H1 (cell line): ENCODE data around the gene RXRA. TPM values are rescaled to one million over a fixed set of nuclear protein-coding genes. Genes with fewer than 3 reads are reported as not detected.

ENCODE experiments used
- CTCF ChIA-PET: fragments of 300-600 bp; sonication (Branson Sonifier 250); formaldehyde crosslinking; loops from one replicate; lab custom pipeline; 2021; ENCODE audit not compliant: partially characterized antibody; lab: Charles Lee
- POLR2A ChIA-PET: fragments of 300-600 bp; sonication (Branson Sonifier 250); formaldehyde crosslinking; loops from one replicate; lab custom pipeline; 2021; ENCODE audit warnings: inconsistent platforms; ENCODE audit not compliant: partially characterized antibody; lab: Charles Lee
- DNase-seq, 2 experiments: peaks; one replicate each; pipeline versions ENCODE4 v3.0.0 to v3.0.0-alpha.2; 2010 to 2022; ENCODE audit warnings: low spot score in 2 of 2, low read depth in 1 of 2, mixed read lengths in 1 of 2
- FAIRE-seq: peaks from 2 replicates; lab custom pipeline; 2011; peaks lifted over from hg19 to GRCh38; lab: Jason Lieb, UNC
- H2AFZ ChIP-seq: 2 replicates; pipeline ENCODE4 v1.8.1; 2012; ENCODE audit warnings: low read length, inconsistent platforms
- H2AK5ac ChIP-seq: 2 replicates; pipeline ENCODE4 v1.6.1; 2013; ENCODE audit warnings: low read depth, low read length
- H2BK120ac ChIP-seq: replicated peaks from 2 replicates; pipeline ENCODE3; 2013; ENCODE audit warnings: low read depth, low read length, inconsistent platforms
- H2BK12ac ChIP-seq: 2 replicates; pipeline ENCODE4 v1.6.1; 2013; ENCODE audit warnings: low read depth, low read length
- H2BK15ac ChIP-seq: 2 replicates; pipeline ENCODE4 v1.6.1; 2013; ENCODE audit warnings: low read length
- H2BK20ac ChIP-seq: 2 replicates; pipeline ENCODE4 v1.6.1; 2013; ENCODE audit warnings: low read length
- H2BK5ac ChIP-seq: 2 replicates; pipeline ENCODE4 v1.6.1; 2013; ENCODE audit warnings: low read depth, low read length
- H3K14ac ChIP-seq: 2 replicates; pipeline ENCODE4 v1.6.1; 2013; ENCODE audit warnings: inconsistent platforms; ENCODE audit not compliant: insufficient read length
- H3K18ac ChIP-seq: 2 replicates; pipeline ENCODE4 v1.6.1; 2013; ENCODE audit warnings: low read length; ENCODE audit errors: extremely low read depth
- H3K23ac ChIP-seq: 2 replicates; pipeline ENCODE4 v1.6.1; 2013; ENCODE audit warnings: inconsistent platforms; ENCODE audit not compliant: insufficient read length
- H3K23me2 ChIP-seq: 2 replicates; pipeline ENCODE4 v1.6.1; 2013; ENCODE audit warnings: low read depth, low read length
- H3K27ac ChIP-seq: 2 replicates; pipeline ENCODE4 v1.6.1; 2011; ENCODE audit warnings: low read depth, low read length, inconsistent platforms
- H3K27me3 ChIP-seq, 4 experiments: replicated peaks in 1 of 4; 1 replicate in 1 of 4; 2 replicates in 3 of 4; pipeline versions ENCODE4 v1.6.1 to v1.8.1; 2011 to 2013; ENCODE audit warnings: low read length in 3 of 4, mild to moderate bottlenecking in 3 of 4, inconsistent platforms in 2 of 4, mixed read lengths in 2 of 4, moderate library complexity in 1 of 4; ENCODE audit not compliant: control insufficient read depth in 3 of 4, insufficient read depth in 3 of 4; ENCODE audit errors: extremely low read depth in 1 of 4
- H3K36me3 ChIP-seq, 4 experiments: 2 replicates each; pipeline versions ENCODE4 v1.6.1 to v1.8.1; 2011 to 2013; ENCODE audit warnings: mild to moderate bottlenecking in 4 of 4, low read length in 3 of 4, moderate library complexity in 2 of 4, control low read depth in 1 of 4, inconsistent platforms in 1 of 4; ENCODE audit not compliant: insufficient read depth in 4 of 4, control insufficient read depth in 2 of 4
- H3K4ac ChIP-seq: replicated peaks from 2 replicates; pipeline ENCODE3; 2013; ENCODE audit warnings: low read length, low read depth, mixed read lengths, inconsistent platforms; ENCODE audit not compliant: insufficient read length
- H3K4me1 ChIP-seq, 4 experiments: replicated peaks in 1 of 4; 1 replicate in 1 of 4; 2 replicates in 3 of 4; pipeline versions ENCODE4 v1.6.1 to v1.8.1; 2011 to 2013; ENCODE audit warnings: low read length in 3 of 4, inconsistent platforms in 2 of 4, mixed read lengths in 1 of 4; ENCODE audit not compliant: insufficient read depth in 4 of 4, control insufficient read depth in 3 of 4
- H3K4me2 ChIP-seq, 2 experiments: 2 replicates each; pipeline versions ENCODE4 v1.6.1 to v1.8.1; 2011 to 2013; ENCODE audit warnings: low read depth in 2 of 2, low read length in 2 of 2, control low read depth in 1 of 2, inconsistent platforms in 1 of 2, mild to moderate bottlenecking in 1 of 2; ENCODE audit not compliant: insufficient read depth in 1 of 2
- H3K4me3 ChIP-seq, 4 experiments: fragments of 200-600, 300-600 bp in 1 of 4; sonication (generic), shearing (Covaris generic), sonication (Bioruptor Twin) in 1 of 4; 2 replicates each; pipeline versions ENCODE4 v1.5.1 to v1.8.1; 2011 to 2016; ENCODE audit warnings: low read length in 4 of 4, low read depth in 3 of 4, control low read depth in 2 of 4, inconsistent platforms in 2 of 4, mild to moderate bottlenecking in 2 of 4, mixed read lengths in 1 of 4, moderate library complexity in 1 of 4; ENCODE audit not compliant: insufficient read depth in 2 of 4; ENCODE audit errors: extremely low read depth in 1 of 4
- H3K56ac ChIP-seq: replicated peaks from 2 replicates; pipeline ENCODE3; 2013; ENCODE audit warnings: low read depth, mild to moderate bottlenecking, mixed read lengths, low read length, inconsistent platforms; ENCODE audit not compliant: insufficient read length
- H3K79me1 ChIP-seq: 2 replicates; pipeline ENCODE4 v1.6.1; 2013; ENCODE audit warnings: low read depth, low read length, control low read depth
- H3K79me2 ChIP-seq, 2 experiments: 2 replicates each; pipeline versions ENCODE4 v1.6.1 to v1.8.1; 2012 to 2013; ENCODE audit warnings: low read length in 2 of 2, mild to moderate bottlenecking in 2 of 2, inconsistent platforms in 1 of 2; ENCODE audit not compliant: insufficient read depth in 2 of 2, control insufficient read depth in 1 of 2
- H3K9ac ChIP-seq, 4 experiments: replicated peaks in 1 of 4; 1 replicate in 1 of 4; 2 replicates in 3 of 4; pipeline versions ENCODE4 v1.6.1 to v1.8.1; 2011 to 2013; ENCODE audit warnings: low read depth in 3 of 4, low read length in 3 of 4, control low read depth in 2 of 4, mild to moderate bottlenecking in 2 of 4, moderate library complexity in 2 of 4, inconsistent platforms in 1 of 4; ENCODE audit errors: extremely low read depth in 1 of 4
- H3K9me3 ChIP-seq, 2 experiments: 2 replicates each; pipeline versions ENCODE4 v1.6.1 to v1.8.1; 2012 to 2013; ENCODE audit warnings: mild to moderate bottlenecking in 2 of 2, moderate library complexity in 2 of 2, control low read depth in 1 of 2, inconsistent platforms in 1 of 2, low read depth in 1 of 2, low read length in 1 of 2, mixed read lengths in 1 of 2; ENCODE audit not compliant: insufficient read depth in 2 of 2
- H4K20me1 ChIP-seq, 2 experiments: replicated peaks in 1 of 2; 2 replicates each; pipeline versions ENCODE3 to v1.8.1; 2011 to 2013; ENCODE audit warnings: inconsistent platforms in 2 of 2, low read length in 2 of 2, mild to moderate bottlenecking in 1 of 2; ENCODE audit not compliant: insufficient read depth in 2 of 2, control insufficient read depth in 1 of 2
- H4K5ac ChIP-seq: 2 replicates; pipeline ENCODE4 v1.6.1; 2013; ENCODE audit warnings: low read length, low read depth, mixed read lengths, inconsistent platforms; ENCODE audit not compliant: insufficient read length
- H4K8ac ChIP-seq: 2 replicates; pipeline ENCODE4 v1.8.0; 2013; ENCODE audit warnings: mild to moderate bottlenecking, moderate library complexity, low read length, inconsistent platforms; ENCODE audit not compliant: insufficient read depth; ENCODE audit errors: extremely low read depth
- H4K91ac ChIP-seq: replicated peaks from 2 replicates; pipeline ENCODE3; 2013; ENCODE audit warnings: low read length, mixed read lengths, inconsistent platforms; ENCODE audit not compliant: insufficient read length
- ATF3 ChIP-seq: IDR thresholded peaks from 2 replicates; pipeline ENCODE4 v1.6.1; 2011; ENCODE audit warnings: low read depth, mild to moderate bottlenecking, low read length; ENCODE audit not compliant: insufficient read depth
- BCL11A ChIP-seq, 2 experiments: IDR thresholded peaks; one replicate each; pipeline ENCODE4 v1.6.1; 2011; ENCODE audit warnings: low read depth in 2 of 2, low read length in 2 of 2, mild to moderate bottlenecking in 2 of 2
- CBX8 ChIP-seq: fragments of 300-800, 300-1000 bp; sonication (generic); IDR thresholded peaks from 2 replicates; pipeline ENCODE4 v1.7.1; 2016; ENCODE audit warnings: low read depth, low read length, borderline replicate concordance
- E2F6 ChIP-seq: IDR thresholded peaks from 2 replicates; pipeline ENCODE4 v1.6.1; 2012; ENCODE audit warnings: inconsistent platforms
- EGR1 ChIP-seq: IDR thresholded peaks from 2 replicates; pipeline ENCODE4 v1.6.1; 2011; ENCODE audit warnings: low read depth, low read length, borderline replicate concordance
- EZH2 ChIP-seq: fragments of 200-600 bp; sonication (generic); IDR thresholded peaks from 2 replicates; pipeline ENCODE4 v1.7.1; 2012; ENCODE audit warnings: low read depth, mild to moderate bottlenecking, moderate library complexity, low read length, inconsistent platforms; ENCODE audit not compliant: severe bottlenecking
- GTF2F1 ChIP-seq: IDR thresholded peaks from 2 replicates; pipeline ENCODE4 v1.6.1; 2012; ENCODE audit warnings: low read depth, low read length, improper control_type of control experiment, borderline replicate concordance
- KDM5A ChIP-seq: fragments of 200-600 bp; IDR thresholded peaks from 2 replicates; pipeline ENCODE4 v1.7.1; 2012; ENCODE audit warnings: mild to moderate bottlenecking, low read length, inconsistent platforms, mixed read lengths
- PHF8 ChIP-seq: fragments of 200-600 bp; sonication (generic); conservative IDR thresholded peaks from 2 replicates; pipeline ENCODE4 v1.7.1; 2012; ENCODE audit warnings: low read depth, mild to moderate bottlenecking, inconsistent platforms, low read length, moderate library complexity
- RNF2 ChIP-seq: fragments of 200-900, 300-1000 bp; sonication (generic); IDR thresholded peaks from 2 replicates; pipeline ENCODE4 v1.7.1; 2016; ENCODE audit warnings: borderline replicate concordance, low read depth, mild to moderate bottlenecking, antibody characterized with exemption, low read length; ENCODE audit not compliant: poor library complexity, severe bottlenecking; ENCODE audit errors: missing control alignments
- RXRA ChIP-seq: IDR thresholded peaks from 2 replicates; pipeline ENCODE4 v1.6.1; 2011; ENCODE audit warnings: low read depth, mild to moderate bottlenecking, low read length, moderate library complexity; ENCODE audit not compliant: insufficient read depth
- SP1 ChIP-seq: IDR thresholded peaks from 2 replicates; pipeline ENCODE4 v1.6.1; 2011; ENCODE audit warnings: low read depth, low read length
- WGBS, 2 experiments: shearing (Covaris generic) in 1 of 2; methylation state at CpG; one replicate each; pipeline versions ENCODE4 v1.1.6 to v1.1.7; 2013 to 2015; ENCODE audit warnings: low lambda C conversion rate in 2 of 2, mixed read lengths in 2 of 2, inconsistent platforms in 1 of 2, low coverage in 1 of 2, missing lambda C conversion rate in 1 of 2; ENCODE audit not compliant: insufficient replicate concordance in 2 of 2, insufficient coverage in 1 of 2, insufficient read length in 1 of 2; ENCODE audit errors: extremely low coverage in 1 of 2, missing lambda C conversion rate in 1 of 2; 5-methylcytosine and 5-hydroxymethylcytosine counted together
- polyA plus RNA-seq, 7 experiments: library from polyadenylated mRNA; depleted of rRNA in 3 of 7; stranded (reverse) in 5 of 7; unstranded in 2 of 7; fragments of >200 nt in 5 of 7; fragments of 200-250 nt in 2 of 7; gene quantifications; 1 replicate in 5 of 7; 2 replicates in 1 of 7; 4 replicates in 1 of 7; pipeline versions ENCODE4 v1.2.1 to v1.2.3, GENCODE V29; 2011 to 2013; ENCODE audit warnings: missing spikeins in 2 of 7, mixed read lengths in 2 of 7
- total RNA-seq: library from RNA; stranded (reverse); fragmentation: NEBNext Ultra II Directional; extraction: Animal tissue kit (Norgen Biotek cat#: 25700); gene quantifications from 2 replicates; pipeline ENCODE4 v1.2.1, GENCODE V29; 2021

RXRA gene
- total and polyA plus RNA-seq, 2 of the 8 experiments (the other 6 are each of a cell fraction or from before 2014, with no cell fraction given), result 9.8 to 29.4 TPM

- no peaks in the 10 kb centered on the region for H3K9me3 ChIP-seq
- POLR2A ChIA-PET, result no interaction called here
- H3K56ac ChIP-seq, result no peak overlapping the region
- H4K5ac ChIP-seq, result no peak overlapping the region
- FAIRE-seq, result no peak
- no peak overlapping the region for H2BK20ac ChIP-seq
- H3K14ac ChIP-seq, result no peak overlapping the region
- no peak overlapping the region for H3K9ac ChIP-seq
- no peak overlapping the region for H3K4me3 ChIP-seq
- H3K36me3 ChIP-seq, result no peaks in the 10 kb centered on the region
- H4K8ac ChIP-seq, result peak overlapping the region; percentile 66; the same call in 1 of the 2 replicates
- H3K23me2 ChIP-seq, result peaks cover 3% of the 10 kb centered on the region; the same call in 1 of the 2 replicates
- no peak for DNase-seq
- H3K79me2 ChIP-seq, result peaks cover 0 to 49% of the 10 kb centered on the region in 2 experiments; a peak in 2 of 4 replicates
- no peak overlapping the region for H2BK5ac ChIP-seq
- no peak overlapping the region for H3K4me2 ChIP-seq
- no peak overlapping the region for H3K18ac ChIP-seq
- H3K4me1 ChIP-seq, result no peaks in the 10 kb centered on the region; a peak in 1 of 7 replicates
- H2BK15ac ChIP-seq, result no peak overlapping the region
- no peak overlapping the region for H2BK120ac ChIP-seq
- H2AK5ac ChIP-seq, result no peak overlapping the region
- no peak overlapping the region for H3K27ac ChIP-seq
- no peak overlapping the region for H3K23ac ChIP-seq
- H3K4ac ChIP-seq, result no peak overlapping the region
- CTCF ChIA-PET, result interaction anchor here (1.1 to 5.4 kb wide), 5 partner anchors 10 to 173 kb away, joined by 3 to 24 read pairs (median 3); no protein-coding TSS in a partner anchor
- no peaks in the 10 kb centered on the region for H3K27me3 ChIP-seq
- WGBS, 2 experiments, result 92% methylated on average over 17 of the region's 17 CpGs; no CpG with 5 or more reads in 1 of the 2 experiments
- no peak overlapping the region for H2BK12ac ChIP-seq
- peaks cover 3 to 9% of the 10 kb centered on the region in 2 experiments for H4K20me1 ChIP-seq
- peaks cover 29% of the 10 kb centered on the region for H3K79me1 ChIP-seq
- no peak overlapping the region for H4K91ac ChIP-seq
- no peak overlapping the region for H2AFZ ChIP-seq
- TF ChIP-seq EGR1, result no peak
- TF ChIP-seq GTF2F1, result no peak
- no peak for TF ChIP-seq SP1
- no peak for TF ChIP-seq BCL11A (IDR thresholded peaks at IDR 0.05; ENCODE audit: low read depth in 2 of 2, low read length in 2 of 2)
- no peak for TF ChIP-seq EZH2
- no peak for TF ChIP-seq CBX8
- TF ChIP-seq RNF2, result no peak
- TF ChIP-seq ATF3, result no peak
- no peak for TF ChIP-seq PHF8
- no peak for TF ChIP-seq E2F6
- no peak for TF ChIP-seq KDM5A
- TF ChIP-seq RXRA, result no peak
These were observed 64.3 kb downstream of the RXRA start for GRCh38 chr9:134390537-134390936.
